ENCODE measurements around the gene FGF23. TPM values are rescaled to one million over a fixed set of nuclear protein-coding genes. Genes with fewer than 3 reads are reported as not detected.
"Not testable (repeated sequence)": the region's sequence is repeated elsewhere in the genome, so short reads cannot be mapped to it uniquely, and the experiment has no call there.

Gene FGF23
- total RNA-seq, 1 donor from 2014 or later: not detected

- H3K36me3 Mint-ChIP-seq (ENCODE audit: low read depth); H3K9me3 Mint-ChIP-seq; intact Hi-C loops (cut with micrococcal nuclease); H3K27ac Mint-ChIP-seq; H3K4me1 Mint-ChIP-seq (ENCODE audit: low read depth); DNase-seq (ENCODE audit: low spot score); H3K4me3 Mint-ChIP-seq (ENCODE audit: low read depth): not testable (repeated sequence)
- H3K27me3 Mint-ChIP-seq (ENCODE audit: low read depth): peaks cover 22% of the 10 kb centered on the region
Observed at GRCh38 chr12:4404877-4405637, 25.5 kb upstream of the FGF23 start.

GRCh38 chr12:4402996-4403395 lies 23.5 kb upstream of the FGF23 start:
- no peak overlapping the region for H3K4me3 Mint-ChIP-seq (ENCODE audit: low read depth)
- DNase-seq (ENCODE audit: low spot score): no peak
- intact Hi-C loops (cut with micrococcal nuclease): no loop called here
- no peaks in the 10 kb centered on the region for H3K9me3 Mint-ChIP-seq
- no peaks in the 10 kb centered on the region for H3K4me1 Mint-ChIP-seq (ENCODE audit: low read depth)
- H3K27me3 Mint-ChIP-seq (ENCODE audit: low read depth): peaks cover 26% of the 10 kb centered on the region
- no peaks in the 10 kb centered on the region for H3K36me3 Mint-ChIP-seq (ENCODE audit: low read depth)
- H3K27ac Mint-ChIP-seq: no peak overlapping the region

- no peak for DNase-seq (ENCODE audit: low spot score)
- no peak overlapping the region for H3K4me3 Mint-ChIP-seq (ENCODE audit: low read depth)
- H3K9me3 Mint-ChIP-seq: no peaks in the 10 kb centered on the region
- H3K4me1 Mint-ChIP-seq (ENCODE audit: low read depth): no peaks in the 10 kb centered on the region
- no peak overlapping the region for H3K27ac Mint-ChIP-seq
- no peaks in the 10 kb centered on the region for H3K36me3 Mint-ChIP-seq (ENCODE audit: low read depth)
- intact Hi-C loops (cut with micrococcal nuclease): no loop called here
- H3K27me3 Mint-ChIP-seq (ENCODE audit: low read depth): peaks cover 34% of the 10 kb centered on the region
Observed at GRCh38 chr12:4401117-4401516, 21.6 kb upstream of the FGF23 start.

- H3K9me3 Mint-ChIP-seq: no peaks in the 10 kb centered on the region
- no peak for DNase-seq (ENCODE audit: low spot score)
- H3K4me3 Mint-ChIP-seq (ENCODE audit: low read depth): no peak overlapping the region
- no peak overlapping the region for H3K27ac Mint-ChIP-seq
- peaks cover 47% of the 10 kb centered on the region for H3K27me3 Mint-ChIP-seq (ENCODE audit: low read depth)
- no peaks in the 10 kb centered on the region for H3K4me1 Mint-ChIP-seq (ENCODE audit: low read depth)
- intact Hi-C loops (cut with micrococcal nuclease): no loop called here
- H3K36me3 Mint-ChIP-seq (ENCODE audit: low read depth): no peaks in the 10 kb centered on the region
Observed at GRCh38 chr12:4395818-4396217, 16.3 kb upstream of the FGF23 start.

- Mint-ChIP-seq H3K4me3 (ENCODE audit: low read depth) (no peak overlapping the region), H3K36me3 (ENCODE audit: low read depth) (no peaks in the 10 kb centered on the region), H3K27ac (no peak overlapping the region), H3K4me1 (ENCODE audit: low read depth) (no peaks in the 10 kb centered on the region), H3K9me3 (no peaks in the 10 kb centered on the region), H3K27me3 (ENCODE audit: low read depth) (peaks cover 35% of the 10 kb centered on the region)
- no peak for DNase-seq (ENCODE audit: low spot score)
- intact Hi-C loops (cut with micrococcal nuclease): no loop called here
Observed at GRCh38 chr12:4393211-4393610, 13.7 kb upstream of the FGF23 start.

- H3K27ac Mint-ChIP-seq: no peak overlapping the region
- H3K27me3 Mint-ChIP-seq (ENCODE audit: low read depth): peaks cover 34% of the 10 kb centered on the region
- no peaks in the 10 kb centered on the region for H3K4me1 Mint-ChIP-seq (ENCODE audit: low read depth)
- H3K4me3 Mint-ChIP-seq (ENCODE audit: low read depth): no peak overlapping the region
- intact Hi-C loops (cut with micrococcal nuclease): no loop called here
- DNase-seq (ENCODE audit: low spot score): no peak
- no peaks in the 10 kb centered on the region for H3K9me3 Mint-ChIP-seq
- no peaks in the 10 kb centered on the region for H3K36me3 Mint-ChIP-seq (ENCODE audit: low read depth)
Observed at GRCh38 chr12:4392223-4392742, 12.8 kb upstream of the FGF23 start.

GRCh38 chr12:4388662-4389061 lies 9.2 kb upstream of the FGF23 start:
- intact Hi-C loops (cut with micrococcal nuclease): no loop called here
- no peak overlapping the region for H3K4me3 Mint-ChIP-seq (ENCODE audit: low read depth)
- no peak overlapping the region for H3K27ac Mint-ChIP-seq

GRCh38 chr12:4388032-4388431 lies 8.5 kb upstream of the FGF23 start:
- H3K27ac Mint-ChIP-seq: no peak overlapping the region
- no peak for DNase-seq (ENCODE audit: low spot score)

More at GRCh38 chr12:4388662-4389061, 9.2 kb upstream of the FGF23 start:
- no peak for DNase-seq (ENCODE audit: low spot score)
- H3K9me3 Mint-ChIP-seq: no peaks in the 10 kb centered on the region
- peaks cover 24% of the 10 kb centered on the region for H3K27me3 Mint-ChIP-seq (ENCODE audit: low read depth)
- H3K36me3 Mint-ChIP-seq (ENCODE audit: low read depth): no peaks in the 10 kb centered on the region
- no peaks in the 10 kb centered on the region for H3K4me1 Mint-ChIP-seq (ENCODE audit: low read depth)

GRCh38 chr12:4387607-4388006 lies 8.1 kb upstream of the FGF23 start:
- intact Hi-C loops (cut with micrococcal nuclease): no loop called here
- H3K27ac Mint-ChIP-seq: no peak overlapping the region
- no peak overlapping the region for H3K4me3 Mint-ChIP-seq (ENCODE audit: low read depth)
- no peaks in the 10 kb centered on the region for H3K36me3 Mint-ChIP-seq (ENCODE audit: low read depth)
- no peak for DNase-seq (ENCODE audit: low spot score)
- no peaks in the 10 kb centered on the region for H3K9me3 Mint-ChIP-seq
- peaks cover 22% of the 10 kb centered on the region for H3K27me3 Mint-ChIP-seq (ENCODE audit: low read depth)
- H3K4me1 Mint-ChIP-seq (ENCODE audit: low read depth): no peaks in the 10 kb centered on the region

More at GRCh38 chr12:4388032-4388431, 8.5 kb upstream of the FGF23 start:
- Mint-ChIP-seq H3K27me3 (ENCODE audit: low read depth) (peaks cover 22% of the 10 kb centered on the region), H3K9me3 (no peaks in the 10 kb centered on the region), H3K4me3 (ENCODE audit: low read depth) (no peak overlapping the region), H3K4me1 (ENCODE audit: low read depth) (no peaks in the 10 kb centered on the region), H3K36me3 (ENCODE audit: low read depth) (no peaks in the 10 kb centered on the region)
- intact Hi-C loops (cut with micrococcal nuclease): no loop called here

- no peaks in the 10 kb centered on the region for H3K9me3 Mint-ChIP-seq
- peaks cover 21% of the 10 kb centered on the region for H3K27me3 Mint-ChIP-seq (ENCODE audit: low read depth)
- intact Hi-C loops (cut with micrococcal nuclease): no loop called here
- DNase-seq (ENCODE audit: low spot score): no peak
- no peaks in the 10 kb centered on the region for H3K4me1 Mint-ChIP-seq (ENCODE audit: low read depth)
- H3K36me3 Mint-ChIP-seq (ENCODE audit: low read depth): no peaks in the 10 kb centered on the region
- H3K27ac Mint-ChIP-seq: no peak overlapping the region
- H3K4me3 Mint-ChIP-seq (ENCODE audit: low read depth): no peak overlapping the region
Observed at GRCh38 chr12:4386801-4387200, 7.3 kb upstream of the FGF23 start.

- DNase-seq (ENCODE audit: low spot score): no peak
- H3K4me3 Mint-ChIP-seq (ENCODE audit: low read depth): no peak overlapping the region
- peaks cover 43% of the 10 kb centered on the region for H3K27me3 Mint-ChIP-seq (ENCODE audit: low read depth)
- intact Hi-C loops (cut with micrococcal nuclease): no loop called here
- no peak overlapping the region for H3K27ac Mint-ChIP-seq
- H3K9me3 Mint-ChIP-seq: no peaks in the 10 kb centered on the region
- no peaks in the 10 kb centered on the region for H3K4me1 Mint-ChIP-seq (ENCODE audit: low read depth)
- H3K36me3 Mint-ChIP-seq (ENCODE audit: low read depth): no peaks in the 10 kb centered on the region
Observed at GRCh38 chr12:4383304-4383865, 3.9 kb upstream of the FGF23 start.

GRCh38 chr12:4380332-4380731 lies 820 bp upstream of the FGF23 start:
- Mint-ChIP-seq H3K4me1 (ENCODE audit: low read depth) (no peaks in the 10 kb centered on the region), H3K27me3 (ENCODE audit: low read depth) (peaks cover 34% of the 10 kb centered on the region), H3K4me3 (ENCODE audit: low read depth) (no peak overlapping the region), H3K9me3 (no peaks in the 10 kb centered on the region), H3K27ac (no peak overlapping the region), H3K36me3 (ENCODE audit: low read depth) (no peaks in the 10 kb centered on the region)
- intact Hi-C loops (cut with micrococcal nuclease): no loop called here
- no peak for DNase-seq (ENCODE audit: low spot score)

GRCh38 chr12:4378772-4379171 lies 740 bp downstream of the FGF23 start:
- DNase-seq (ENCODE audit: low spot score): no peak
- no peaks in the 10 kb centered on the region for H3K4me1 Mint-ChIP-seq (ENCODE audit: low read depth)
- H3K27ac Mint-ChIP-seq: no peak overlapping the region
- intact Hi-C loops (cut with micrococcal nuclease): no loop called here
- no peaks in the 10 kb centered on the region for H3K9me3 Mint-ChIP-seq
- no peaks in the 10 kb centered on the region for H3K36me3 Mint-ChIP-seq (ENCODE audit: low read depth)
- no peak overlapping the region for H3K4me3 Mint-ChIP-seq (ENCODE audit: low read depth)
- peaks cover 41% of the 10 kb centered on the region for H3K27me3 Mint-ChIP-seq (ENCODE audit: low read depth)
